OCI-LY7 (cell line): ENCODE measurements around the gene CRYBA4.

ENCODE experiments used
- EZH2phosphoT487 ChIP-seq: fragments of 200-600 bp; sonication (generic); IDR thresholded peaks from 2 replicates; pipeline ENCODE4 v1.6.1; 2018; ENCODE audit warnings: low read depth, borderline replicate concordance, mild to moderate bottlenecking, mixed run types, antibody characterized with exemption, low read length, moderate library complexity, mixed read lengths
- TF ChIP-seq, protein P1 (sequence below): fragments of 200-600 bp; sonication (generic); conservative IDR thresholded peaks from 2 replicates; pipeline ENCODE4 v1.5.1; 2014; ENCODE audit warnings: mild to moderate bottlenecking, antibody characterized with exemption, low read length, moderate library complexity, mixed read lengths

DNA sequence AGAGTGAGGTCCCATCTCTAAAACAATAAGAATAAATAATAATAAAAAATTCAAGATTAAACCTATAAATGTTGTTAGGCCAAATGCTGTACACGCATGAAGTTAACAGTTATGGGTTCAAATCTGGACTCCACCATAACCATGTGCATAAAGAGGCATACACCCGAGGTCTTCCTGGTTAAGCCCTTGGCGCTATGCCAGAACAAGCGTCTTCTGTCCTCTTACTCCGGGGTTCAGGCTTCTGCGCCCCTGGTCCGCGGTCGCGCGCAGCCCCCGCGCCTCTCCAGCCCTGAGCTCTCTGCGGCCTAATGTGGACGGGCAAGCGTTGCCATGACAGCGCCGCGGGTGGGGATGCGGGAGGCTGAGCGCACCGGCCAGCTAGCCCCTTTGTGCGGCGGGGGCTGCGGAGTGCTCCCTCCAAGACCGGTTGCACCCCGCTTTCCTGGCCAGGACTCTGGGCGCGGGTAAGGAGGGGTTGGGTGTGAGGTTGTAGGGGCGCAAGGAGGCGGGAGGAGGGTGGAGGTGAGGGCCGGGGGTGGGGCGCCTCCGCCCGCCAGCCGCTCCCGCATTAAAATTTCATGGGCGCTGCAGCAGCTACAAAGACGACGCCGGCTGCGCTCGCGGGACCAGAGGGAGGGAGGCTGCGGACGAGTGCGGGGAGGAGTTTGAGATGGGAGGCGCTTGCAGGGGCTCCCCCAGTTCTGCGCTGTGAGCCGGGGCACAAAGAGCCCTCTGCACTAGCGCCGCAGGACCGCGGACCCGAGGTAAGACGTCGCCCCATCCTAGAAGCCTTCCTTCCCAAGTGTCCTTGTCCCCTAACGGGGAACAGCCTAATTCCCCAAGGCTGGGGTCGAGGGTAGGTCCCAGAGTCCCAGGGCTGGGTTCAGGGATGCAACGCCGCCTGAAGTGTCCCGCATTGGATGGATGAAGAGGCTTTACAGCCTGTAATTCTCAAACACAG lies 35.4 kb downstream of the CRYBA4 start, which contains the start of gene MIAT:
- TF ChIP-seq, protein P1, sequence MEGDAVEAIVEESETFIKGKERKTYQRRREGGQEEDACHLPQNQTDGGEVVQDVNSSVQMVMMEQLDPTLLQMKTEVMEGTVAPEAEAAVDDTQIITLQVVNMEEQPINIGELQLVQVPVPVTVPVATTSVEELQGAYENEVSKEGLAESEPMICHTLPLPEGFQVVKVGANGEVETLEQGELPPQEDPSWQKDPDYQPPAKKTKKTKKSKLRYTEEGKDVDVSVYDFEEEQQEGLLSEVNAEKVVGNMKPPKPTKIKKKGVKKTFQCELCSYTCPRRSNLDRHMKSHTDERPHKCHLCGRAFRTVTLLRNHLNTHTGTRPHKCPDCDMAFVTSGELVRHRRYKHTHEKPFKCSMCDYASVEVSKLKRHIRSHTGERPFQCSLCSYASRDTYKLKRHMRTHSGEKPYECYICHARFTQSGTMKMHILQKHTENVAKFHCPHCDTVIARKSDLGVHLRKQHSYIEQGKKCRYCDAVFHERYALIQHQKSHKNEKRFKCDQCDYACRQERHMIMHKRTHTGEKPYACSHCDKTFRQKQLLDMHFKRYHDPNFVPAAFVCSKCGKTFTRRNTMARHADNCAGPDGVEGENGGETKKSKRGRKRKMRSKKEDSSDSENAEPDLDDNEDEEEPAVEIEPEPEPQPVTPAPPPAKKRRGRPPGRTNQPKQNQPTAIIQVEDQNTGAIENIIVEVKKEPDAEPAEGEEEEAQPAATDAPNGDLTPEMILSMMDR = no peak
- no peak for TF ChIP-seq EZH2phosphoT487
